GM19351 (cell line): ENCODE results near the gene PKD1L1.

Experiments
- ATAC-seq: cut with Tn5 transposase; IDR thresholded peaks from one replicate; pipeline ENCODE4 v1.9.1; 2021; ENCODE audit warnings: mild to moderate bottlenecking, moderate library complexity; ENCODE audit not compliant: unreplicated experiment

The PKD1L1 gene

GRCh38 chr7:47912332-47912731 lies 35.9 kb downstream of the PKD1L1 start:
- ATAC-seq, result no peak

DNA sequence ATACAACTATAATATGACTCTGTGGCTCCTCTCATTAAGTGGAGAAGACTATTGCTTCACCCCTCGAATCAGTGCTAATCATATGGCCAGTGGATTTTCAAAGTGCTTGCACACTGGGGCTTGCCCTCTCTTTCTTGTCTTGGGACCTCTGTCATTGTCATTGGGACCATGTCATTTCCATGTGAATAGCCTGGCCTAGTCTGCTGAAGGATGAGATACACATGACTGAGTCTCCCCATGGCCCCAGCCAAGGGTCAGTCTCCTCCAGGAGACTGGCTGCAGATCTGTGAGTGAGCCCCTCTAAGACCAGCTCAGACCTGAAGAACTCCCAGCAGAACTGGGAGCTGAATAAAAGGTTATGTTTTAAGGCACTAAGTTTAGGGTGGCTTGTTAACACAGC lies 39.5 kb downstream of the PKD1L1 start:
- no peak for ATAC-seq

GRCh38 chr7:47907981-47908616 lies 40.2 kb downstream of the PKD1L1 start:
- ATAC-seq, result no peak

GRCh38 chr7:47906883-47907282 lies 41.4 kb downstream of the PKD1L1 start:
- ATAC-seq, result no peak

GRCh38 chr7:47905076-47905920 lies 43.0 kb downstream of the PKD1L1 start:
- no peak for ATAC-seq

GRCh38 chr7:47902013-47902412 lies 46.3 kb downstream of the PKD1L1 start:
- no peak for ATAC-seq

DNA sequence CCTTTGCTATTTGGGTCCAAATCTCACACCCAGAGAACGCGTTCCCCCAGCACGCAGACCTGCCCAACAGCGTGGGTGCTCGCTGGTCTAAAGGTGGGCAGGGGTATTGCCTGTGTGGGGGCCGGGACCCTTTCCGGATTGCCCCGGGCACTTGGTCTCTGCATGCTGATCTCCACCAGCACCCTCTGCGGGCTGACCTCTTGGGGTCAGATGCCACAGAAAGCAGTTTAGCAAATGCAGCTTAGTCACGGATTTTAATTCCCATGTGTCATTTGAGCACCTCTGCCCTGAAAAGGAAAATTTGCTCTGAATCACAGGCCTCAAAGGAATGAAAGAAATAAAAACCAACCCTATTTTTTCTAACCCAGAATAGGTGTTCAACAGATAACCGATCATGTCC lies 46.7 kb downstream of the PKD1L1 start:
- no peak for ATAC-seq

DNA sequence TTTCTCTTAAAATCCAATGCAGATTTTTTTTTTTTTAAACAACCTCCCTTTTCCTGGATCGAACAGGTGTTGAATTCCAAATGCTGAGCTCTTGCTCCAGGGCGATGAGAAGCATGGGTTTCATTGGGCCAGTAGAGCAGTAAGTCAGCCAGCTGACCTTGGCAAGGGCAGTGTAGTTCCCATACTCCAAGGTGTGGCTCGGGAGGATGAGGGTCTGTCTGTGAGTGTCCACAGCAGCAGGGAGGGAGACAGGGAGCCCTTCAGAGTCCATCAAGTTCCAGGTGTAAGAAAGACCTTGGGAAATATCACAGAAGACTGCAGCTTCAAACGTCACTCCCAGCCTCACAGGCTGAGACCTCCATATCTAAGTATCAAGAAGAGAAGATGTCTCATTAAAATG lies 50.4 kb downstream of the PKD1L1 start:
- no peak for ATAC-seq

GRCh38 chr7:47896809-47897423 lies 51.4 kb downstream of the PKD1L1 start:
- ATAC-seq, result no peak

DNA sequence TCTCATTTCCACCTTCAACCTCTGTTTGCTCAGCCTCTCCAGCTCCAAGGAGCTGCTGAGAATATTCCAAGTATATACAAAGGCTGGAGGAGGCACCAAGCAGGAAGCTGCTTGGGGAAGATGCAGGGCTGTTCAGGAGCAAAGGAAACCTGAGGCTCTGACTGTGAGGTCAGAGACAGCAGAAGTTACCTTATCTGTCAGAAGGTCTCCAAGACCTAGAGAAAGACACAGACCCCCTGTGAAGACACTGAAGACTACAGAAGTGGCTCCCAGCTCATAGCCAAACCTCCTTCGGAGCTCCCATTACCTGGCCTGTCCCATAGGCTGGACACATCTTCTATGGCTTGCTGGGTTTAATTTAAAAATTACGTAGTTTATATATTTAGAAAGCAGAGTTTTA lies 53.2 kb downstream of the PKD1L1 start:
- no peak for ATAC-seq

DNA sequence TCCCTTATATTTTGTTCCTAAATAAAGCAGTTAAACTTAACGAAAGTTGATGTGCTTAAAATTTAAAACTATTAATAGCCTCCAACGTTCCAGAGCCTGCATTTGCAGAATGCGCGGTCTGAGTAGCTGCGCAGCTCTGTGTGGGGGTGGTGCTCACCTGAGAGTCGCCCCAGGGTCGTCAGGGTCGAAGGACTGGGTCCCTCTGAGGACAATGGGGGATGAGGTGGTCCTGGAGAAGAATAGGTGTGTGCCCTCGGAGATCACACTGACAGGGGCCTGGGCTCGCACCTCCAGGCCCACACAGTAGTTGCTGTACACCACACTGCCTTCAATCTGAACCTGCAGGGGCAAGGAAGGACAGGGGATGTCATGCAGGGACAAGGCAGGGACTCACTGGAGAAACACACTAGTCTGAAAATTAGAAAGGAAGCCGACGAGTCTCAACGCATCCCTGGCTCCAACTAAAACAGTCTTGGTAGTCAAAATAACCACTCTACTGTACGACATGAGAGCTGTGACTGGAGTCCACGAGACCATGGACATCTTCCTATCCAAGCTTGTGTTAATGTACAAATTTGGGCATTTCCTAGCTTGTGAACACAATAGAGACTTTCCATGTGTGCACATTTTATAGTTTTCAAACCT lies 54.4 kb downstream of the PKD1L1 start:
- ATAC-seq, result no peak

GRCh38 chr7:47893238-47893637 lies 55.0 kb downstream of the PKD1L1 start:
- no peak for ATAC-seq

DNA sequence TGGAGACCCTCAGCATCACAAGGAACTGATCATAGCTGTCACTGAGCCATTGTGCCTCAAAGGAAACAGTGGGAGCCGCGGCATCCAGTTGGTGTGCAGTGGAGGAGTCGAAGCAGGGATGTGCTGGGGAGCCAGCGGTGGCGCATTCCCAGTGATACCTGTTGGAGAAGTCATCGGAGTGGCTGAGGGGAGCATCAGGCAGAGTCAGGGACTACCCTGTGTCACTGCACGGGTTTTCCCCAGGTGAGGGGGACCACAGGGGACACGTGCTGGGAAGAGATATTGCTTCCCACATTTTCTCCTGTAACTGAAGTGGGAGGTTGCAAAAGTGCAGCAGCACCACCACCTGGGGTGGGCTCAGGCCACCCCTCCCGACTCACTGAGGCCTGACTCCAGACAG lies 57.7 kb downstream of the PKD1L1 start:
- ATAC-seq, result no peak

- ATAC-seq, result no peak
Measured at GRCh38 chr7:47890125-47890524, 58.1 kb downstream of the PKD1L1 start.

GRCh38 chr7:47889723-47890122 lies 58.5 kb downstream of the PKD1L1 start:
- no peak for ATAC-seq

DNA sequence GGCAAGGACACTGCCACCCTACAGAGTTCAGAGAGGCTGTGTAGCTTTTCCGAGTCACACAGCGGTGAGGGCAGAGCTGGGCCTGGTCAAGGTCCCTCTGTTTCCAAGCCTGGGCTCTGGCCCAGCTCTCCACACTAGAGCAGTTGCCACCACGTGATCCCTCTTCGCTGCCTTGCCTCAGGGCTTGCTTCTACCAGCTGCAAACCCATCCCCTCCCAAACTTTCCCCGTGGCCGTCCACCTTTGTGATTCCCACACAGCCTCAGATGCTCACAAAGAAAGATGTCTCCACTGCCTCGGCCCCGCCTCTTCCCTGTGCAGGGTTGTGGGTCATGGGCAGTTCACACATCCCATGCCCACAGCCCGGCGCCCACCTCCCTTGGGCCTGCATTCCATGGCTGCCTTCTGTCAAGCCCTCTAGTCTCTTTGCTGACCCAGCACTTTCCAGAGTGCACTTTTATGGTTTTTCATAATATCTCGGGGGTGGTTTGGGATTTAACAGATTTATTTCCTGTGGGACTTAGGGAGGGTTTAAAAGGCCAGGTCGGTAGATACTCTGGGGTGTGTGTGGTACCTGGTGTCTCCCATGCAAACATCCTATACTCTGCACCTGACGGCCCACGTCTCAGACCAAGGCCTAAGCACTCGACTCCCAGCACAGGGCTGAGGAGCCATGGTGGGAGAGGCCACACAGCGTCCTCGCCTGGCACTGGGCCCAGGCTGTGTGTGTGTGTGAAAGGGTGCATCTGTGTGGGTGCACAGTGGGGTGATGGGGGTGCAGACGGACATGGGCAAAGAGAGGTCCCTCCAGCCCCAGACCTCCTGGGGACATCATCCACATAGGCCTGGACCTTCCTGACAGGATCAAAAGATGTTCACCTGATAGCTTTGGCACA lies 59.6 kb downstream of the PKD1L1 start:
- no peak for ATAC-seq

DNA sequence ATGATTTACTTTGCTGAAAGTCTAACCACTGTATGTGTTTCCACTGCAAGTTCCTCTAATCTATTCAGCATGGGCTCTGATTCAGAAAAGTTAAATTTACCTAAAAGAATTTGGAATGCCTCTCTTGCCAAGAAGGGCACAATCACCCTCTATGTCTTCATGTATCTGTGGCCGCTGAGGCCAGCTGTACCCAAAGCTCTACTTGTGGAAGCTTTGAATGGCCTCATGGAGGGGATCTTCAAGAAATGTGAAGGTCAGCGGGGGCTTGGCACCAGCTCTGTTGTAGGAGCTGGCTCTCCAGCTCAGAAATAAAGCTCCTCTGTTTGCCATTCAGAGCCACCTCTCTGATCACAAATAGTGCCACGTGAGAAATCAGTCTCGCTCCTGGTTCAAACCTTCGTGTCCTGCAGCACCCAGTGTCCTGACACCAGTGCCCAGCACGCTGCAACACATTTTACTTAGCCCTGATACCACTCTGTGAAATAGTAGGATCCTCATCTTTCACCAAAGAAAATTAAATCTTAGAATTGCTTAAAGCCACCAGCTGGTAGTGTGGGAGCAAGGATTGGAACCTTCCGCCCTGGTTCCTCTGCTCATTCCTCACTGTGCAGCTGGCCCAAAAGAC lies 61.1 kb downstream of the PKD1L1 start:
- no peak for ATAC-seq

GRCh38 chr7:47885987-47886811 lies 62.1 kb downstream of the PKD1L1 start:
- no peak for ATAC-seq

- no peak for ATAC-seq
Measured at GRCh38 chr7:47885309-47885986, 62.8 kb downstream of the PKD1L1 start.
